Measurements from ENCODE around the gene DYNC1LI2. TPM values are rescaled to one million over a fixed set of nuclear protein-coding genes. Genes with fewer than 3 reads are reported as not detected.

The DYNC1LI2 gene
- total and polyA plus RNA-seq, 10 of the 15 experiments (the other 5 are each of a cell fraction or from before 2014, with no cell fraction given) = 6.0 to 46.5 (median 33.7) TPM

GRCh38 chr16:66728804-66729203 is 22.6 kb downstream of the DYNC1LI2 start:
- no peak overlapping the region for H3K4me3 ChIP-seq
- no peaks in the 10 kb centered on the region for H3K27me3 ChIP-seq (replicated peaks in 1 of 2; ENCODE audit: control insufficient read depth in 2 of 2, insufficient read depth in 2 of 2, low read length in 1 of 2)
- no peak overlapping the region for H3K4me2 ChIP-seq (ENCODE audit: control insufficient read depth, insufficient read depth)
- H3K9ac ChIP-seq (ENCODE audit: control insufficient read depth, insufficient read depth, low read length) = no peak overlapping the region
- H3K27ac ChIP-seq (ENCODE audit: control insufficient read depth, insufficient read depth) = no peak overlapping the region
- intact Hi-C loops (cut with micrococcal nuclease; ENCODE audit: unreplicated experiment) = loop anchor here (1.0 to 5.0 kb wide), 3 partner anchors 138 to 322 kb away; no protein-coding TSS in a partner anchor
- H3K79me2 ChIP-seq (ENCODE audit: control insufficient read depth, insufficient read depth, low read length) = no peaks in the 10 kb centered on the region
- no peaks in the 10 kb centered on the region for H3K4me1 ChIP-seq (ENCODE audit: control insufficient read depth, insufficient read depth, low read length)
- SMC1A ChIA-PET (ENCODE audit: uncharacterized antibody, unreplicated experiment) = interaction anchor here (0.6 to 2.8 kb wide), 6 partner anchors 14 to 240 kb away, joined by 3 to 17 read pairs (median 3); partner anchors contain the start of genes DYNC1LI2, NAE1 and PDP2
- H4K20me1 ChIP-seq (ENCODE audit: control insufficient read depth, insufficient read depth) = no peaks in the 10 kb centered on the region; the same call in 1 of the 2 replicates
- DNase-seq (ENCODE audit: low read depth, low spot score) (no peak), FAIRE-seq (no peak), ATAC-seq (no peak; the same call in 1 of the 3 replicates)
- CTCF ChIA-PET = interaction anchor here (0.7 to 5.5 kb wide), 16 partner anchors 9 to 320 kb away, joined by 3 to 76 read pairs (median 4); partner anchors contain the start of genes DYNC1LI2 and NAE1
- in situ Hi-C loops (cut with MboI) = no loop called here
- BruUV-seq (replicated peaks) = no TSS peak
- POLR2A ChIA-PET = no interaction called here
- H2AFZ ChIP-seq (ENCODE audit: control insufficient read depth, low read depth, low read length) = no peak overlapping the region
- WGBS (ENCODE audit: insufficient coverage, insufficient replicate concordance, low lambda C conversion rate, missing lambda C conversion rate) = 83% methylated on average over 4 of the region's 4 CpGs
- no peaks in the 10 kb centered on the region for H3K9me3 ChIP-seq (replicated peaks; ENCODE audit: control insufficient read depth, insufficient read depth, low read length)
- TF ChIP-seq ETV6 (conservative IDR thresholded peaks at IDR 0.05 in 1 of 2, IDR thresholded peaks at IDR 0.05 in 1 of 2; ENCODE audit: borderline replicate concordance in 1 of 2, low read depth in 1 of 2) (no peak), ZNF384 (IDR thresholded peaks at IDR 0.05; ENCODE audit: borderline replicate concordance, low read depth, low read length) (no peak), NRF1 (conservative IDR thresholded peaks at IDR 0.05; ENCODE audit: low read depth, low read length) (no peak), RCOR1 (conservative IDR thresholded peaks at IDR 0.05; ENCODE audit: low read depth, low read length) (no peak), TARDBP (IDR thresholded peaks at IDR 0.05; ENCODE audit: borderline replicate concordance) (no peak), MEF2B (IDR thresholded peaks at IDR 0.05; ENCODE audit: partially characterized antibody, poor library complexity, severe bottlenecking) (no peak), HCFC1 (IDR thresholded peaks at IDR 0.05; ENCODE audit: low read length) (no peak), BHLHE40 (IDR thresholded peaks at IDR 0.05; ENCODE audit: borderline replicate concordance in 1 of 2, low read depth in 2 of 2, low read length in 1 of 2) (no peak)
- RAD21 ChIA-PET (ENCODE audit: unreplicated experiment) = interaction anchor here (1.0 to 1.5 kb wide), 3 partner anchors 102 to 144 kb away, joined by 3 to 9 read pairs (median 3); partner anchors contain the start of gene NAE1
- peaks cover 24 to 37% of the 10 kb centered on the region in 2 experiments for H3K36me3 ChIP-seq (ENCODE audit: control insufficient read depth in 2 of 2, insufficient read depth in 2 of 2, low read length in 1 of 2)
